HepG2 (cell line): Measurements from ENCODE around the gene C1orf185. TPM values are rescaled to one million over a fixed set of nuclear protein-coding genes. Genes with fewer than 3 reads are reported as not detected.

ENCODE experiments used
- ATAC-seq: fragments of 200-7000 bp; cut with Tn5 transposase; 3 replicates; pipeline ENCODE4 v1.9.1; 2020; ENCODE audit warnings: mild to moderate bottlenecking, moderate library complexity
- BruUV-seq: library from RNA; stranded (reverse); fragments of 400-500 nt; replicated peaks from 2 replicates; lab custom pipeline; 2021; lab: Mats Ljungman, UMichigan
- CTCF ChIA-PET: fragments of 300-600 bp; formaldehyde crosslinking; extraction: SDS; loops from one replicate; lab custom pipeline; 2021; ENCODE audit warnings: low total read pairs, inconsistent platforms, low intra/inter-chr PET ratio; lab: Yijun Ruan, JAX
- POLR2A ChIA-PET: fragments of 350-600 bp; sonication (Branson Sonifier 250); formaldehyde crosslinking; loops from one replicate; lab custom pipeline; 2020; ENCODE audit warnings: antibody characterized with exemption, inconsistent platforms; lab: Yijun Ruan, JAX
- DNase-seq: peaks from one replicate; pipeline ENCODE4 v3.0.0-alpha.2; 2015; ENCODE audit warnings: low spot score
- FAIRE-seq: peaks from 3 replicates; lab custom pipeline; 2011; peaks lifted over from hg19 to GRCh38; lab: Jason Lieb, UNC
- H2AFZ ChIP-seq: one replicate; pipeline ENCODE4 v1.6.1; 2011; ENCODE audit warnings: low read length, inconsistent platforms
- H3K27ac ChIP-seq: fragments of 300-600 bp; 3 replicates; pipeline ENCODE4 v1.8.0; 2011; ENCODE audit warnings: mixed run types, mild to moderate bottlenecking, mixed read lengths, low read length, inconsistent platforms; ENCODE audit not compliant: insufficient read depth; ENCODE audit errors: extremely low read length
- H3K27me3 ChIP-seq, 2 experiments: fragments of 200-600 bp in 1 of 2; 2 replicates in 1 of 2; 3 replicates in 1 of 2; pipeline versions ENCODE4 v1.6.0 to v1.8.0; 2011; ENCODE audit warnings: low read length in 2 of 2, mild to moderate bottlenecking in 2 of 2, moderate library complexity in 2 of 2, inconsistent platforms in 1 of 2; ENCODE audit not compliant: insufficient read depth in 2 of 2, control insufficient read depth in 1 of 2
- H3K36me3 ChIP-seq, 2 experiments: fragments of 200-600 bp in 1 of 2; replicated peaks in 1 of 2; 2 replicates in 1 of 2; 3 replicates in 1 of 2; pipeline versions ENCODE4 v1.5.1 to v1.8.0; 2011; ENCODE audit warnings: low read length in 2 of 2, inconsistent platforms in 1 of 2; ENCODE audit not compliant: insufficient read depth in 2 of 2, control insufficient read depth in 1 of 2
- H3K4me1 ChIP-seq: 2 replicates; pipeline ENCODE4 v1.5.1; 2012; ENCODE audit warnings: low read length, inconsistent platforms; ENCODE audit not compliant: insufficient read depth
- H3K4me2 ChIP-seq: 2 replicates; pipeline ENCODE4 v1.6.0; 2011; ENCODE audit warnings: low read depth, low read length, inconsistent platforms
- H3K4me3 ChIP-seq, 3 experiments: fragments of 200-600 bp in 1 of 3; sonication (generic), shearing (Covaris generic) in 1 of 3; replicated peaks in 1 of 3; 2 replicates each; pipeline ENCODE4 v1.5.1; 2011 to 2016; ENCODE audit warnings: low read length in 3 of 3, inconsistent platforms in 2 of 3, low read depth in 2 of 3, mild to moderate bottlenecking in 2 of 3, control low read depth in 1 of 3, mixed read lengths in 1 of 3; ENCODE audit not compliant: insufficient read depth in 1 of 3
- H3K79me2 ChIP-seq: one replicate; pipeline ENCODE4 v1.6.1; 2011; ENCODE audit warnings: low read length, inconsistent platforms; ENCODE audit not compliant: insufficient read depth
- H3K9ac ChIP-seq: 2 replicates; pipeline ENCODE4 v1.6.0; 2011; ENCODE audit warnings: mild to moderate bottlenecking, low read depth, low read length, inconsistent platforms; ENCODE audit not compliant: insufficient read depth
- H3K9me3 ChIP-seq: 2 replicates; pipeline ENCODE4 v1.5.1; 2012; ENCODE audit warnings: mild to moderate bottlenecking, low read length
- H4K20me1 ChIP-seq: 2 replicates; pipeline ENCODE4 v1.6.0; 2011; ENCODE audit warnings: inconsistent platforms, mild to moderate bottlenecking, low read length, moderate library complexity; ENCODE audit not compliant: insufficient read depth
- ATF6 ChIP-seq: sonication (generic); formaldehyde crosslinking; conservative IDR thresholded peaks from 2 replicates; pipeline ENCODE4 v1.4.0; 2020; ENCODE audit warnings: missing genetic modification reagents
- CENPT ChIP-seq: sonication (generic); formaldehyde crosslinking; IDR thresholded peaks from 2 replicates; pipeline ENCODE4 v1.8.0; 2022; ENCODE audit warnings: low read depth, mild to moderate bottlenecking, moderate library complexity, missing genetic modification reagents
- FOXA1 ChIP-seq, 2 experiments: fragments of 450-650 bp in 1 of 2; sonication (generic) in 1 of 2; formaldehyde crosslinking in 1 of 2; IDR thresholded peaks; 2 replicates each; pipeline versions ENCODE4 v1.4.0 to v1.6.1; 2016 to 2020; ENCODE audit warnings: missing genetic modification reagents in 1 of 2
- HDAC6 ChIP-seq: fragments of 200-600 bp; sonication (generic); IDR thresholded peaks from 2 replicates; pipeline ENCODE4 v1.7.0; 2017; ENCODE audit warnings: mild to moderate bottlenecking, antibody characterized with exemption, low read length, low read depth
- IKZF1 ChIP-seq: fragments of 450-650 bp; IDR thresholded peaks from 2 replicates; pipeline ENCODE4 v1.7.1; 2016
- IRF2 ChIP-seq: IDR thresholded peaks from 2 replicates; pipeline ENCODE4 v1.6.1; 2018; ENCODE audit warnings: missing genetic modification reagents, missing compliant biosample characterization
- KAT7 ChIP-seq: IDR thresholded peaks from 2 replicates; pipeline ENCODE4 v1.6.1; 2018; ENCODE audit warnings: borderline replicate concordance, missing compliant biosample characterization
- MXD4 ChIP-seq: IDR thresholded peaks from 2 replicates; pipeline ENCODE4 v1.6.1; 2016; ENCODE audit warnings: mild to moderate bottlenecking, missing biosample characterization, missing genetic modification reagents
- NFE2L1 ChIP-seq: sonication (generic); formaldehyde crosslinking; IDR thresholded peaks from 2 replicates; pipeline ENCODE4 v1.4.0; 2020; ENCODE audit warnings: missing genetic modification reagents, mild to moderate bottlenecking, borderline replicate concordance
- NR1H2 ChIP-seq: sonication (generic); formaldehyde crosslinking; IDR thresholded peaks from 2 replicates; pipeline ENCODE4 v1.8.1; 2022; ENCODE audit warnings: low read depth, missing genetic modification reagents, borderline replicate concordance
- SP140L ChIP-seq: sonication (generic); formaldehyde crosslinking; IDR thresholded peaks from 2 replicates; pipeline ENCODE4 v1.4.0; 2020; ENCODE audit warnings: missing genetic modification reagents, borderline replicate concordance
- TARDBP ChIP-seq: sonication (generic); formaldehyde crosslinking; IDR thresholded peaks from 2 replicates; pipeline ENCODE4 v1.8.0; 2022; ENCODE audit warnings: mild to moderate bottlenecking, missing genetic modification reagents
- ZNF556 ChIP-seq: sonication (generic); formaldehyde crosslinking; IDR thresholded peaks from 2 replicates; pipeline ENCODE4 v1.4.0; 2020; ENCODE audit warnings: mild to moderate bottlenecking, missing genetic modification reagents, borderline replicate concordance
- ZNF747 ChIP-seq: sonication (generic); formaldehyde crosslinking; IDR thresholded peaks from 2 replicates; pipeline ENCODE4 v1.8.1; 2023; ENCODE audit warnings: missing genetic modification reagents, mild to moderate bottlenecking, borderline replicate concordance
- ZSCAN20 ChIP-seq: sonication (generic); formaldehyde crosslinking; IDR thresholded peaks from 2 replicates; pipeline ENCODE4 v1.4.0; 2020; ENCODE audit warnings: missing genetic modification reagents, mild to moderate bottlenecking, borderline replicate concordance
- ZSCAN31 ChIP-seq: sonication (generic); formaldehyde crosslinking; IDR thresholded peaks from 2 replicates; pipeline ENCODE4 v1.5.0; 2020; ENCODE audit warnings: low read depth, mild to moderate bottlenecking, missing genetic modification reagents
- WGBS: methylation state at CpG from one replicate; pipeline ENCODE4 v1.1.6; 2017; ENCODE audit warnings: low lambda C conversion rate; 5-methylcytosine and 5-hydroxymethylcytosine counted together
- in situ Hi-C: cut with HindIII; loops from 2 replicates; pipeline ENCODE4 v1.10.0; 2017; ENCODE audit warnings: low pct_unique_long_range_greater_than_20kb; ENCODE audit not compliant: extremely low pct_ligation_motif_present
- intact Hi-C: fragments of 100-400 bp; cut with micrococcal nuclease; formaldehyde crosslinking; loops from one replicate; pipeline ENCODE4 v1.10.0; 2022; ENCODE audit not compliant: unreplicated experiment
- polyA plus RNA-seq, 8 experiments: library from polyadenylated mRNA; depleted of rRNA in 3 of 8; stranded (reverse) in 7 of 8; unstranded in 1 of 8; fragments of >200 nt; fragmentation: Illumina TruSeq in 4 of 8; extraction: Trizol in 4 of 8; gene quantifications; 2 replicates each; pipeline versions ENCODE4 v1.2.1 to v1.2.3, GENCODE V29; 2011 to 2016; ENCODE audit warnings: low read depth in 4 of 8, missing spikeins in 1 of 8, mixed read lengths in 1 of 8; ENCODE audit not compliant: insufficient read depth in 1 of 8
- total RNA-seq, 5 experiments: library from RNA; depleted of rRNA; stranded (reverse); fragments of >200 nt; fragmentation: Illumina TruSeq; extraction: Trizol; gene quantifications; 2 replicates each; pipeline ENCODE4 v1.2.3, GENCODE V29; 2016; ENCODE audit warnings: low read depth in 1 of 5
- TF ChIP-seq, protein P1 (sequence below): sonication (generic); formaldehyde crosslinking; conservative IDR thresholded peaks from 2 replicates; pipeline ENCODE4 v1.8.0; 2022; ENCODE audit warnings: low read depth, missing genetic modification reagents

C1orf185 gene
- total and polyA plus RNA-seq, 2 of the 13 experiments (the other 11 are each of a cell fraction or from before 2014, with no cell fraction given) = not detected

GRCh38 chr1:51120629-51121028 lies 18.6 kb downstream of the C1orf185 start:
- Histone ChIP-seq H3K27ac (no peak overlapping the region), H3K4me1 (no peaks in the 10 kb centered on the region), H3K4me3 (no peak overlapping the region), H3K79me2 (no peaks in the 10 kb centered on the region), H3K9me3 (no peaks in the 10 kb centered on the region), H2AFZ (no peak overlapping the region), H4K20me1 (no peaks in the 10 kb centered on the region), H3K9ac (no peak overlapping the region), H3K4me2 (no peak overlapping the region), H3K36me3 (no peaks in the 10 kb centered on the region), H3K27me3 (no peaks in the 10 kb centered on the region)
- 8% methylated on average over 2 of the region's 2 CpGs for WGBS
- ATAC-seq = no peak
- no peak for FAIRE-seq
- CTCF ChIA-PET = no interaction called here
- no TSS peak for BruUV-seq
- in situ Hi-C loops (no loop called here), intact Hi-C loops (no loop called here)
- TF ChIP-seq ZSCAN20 (CRISPR knock-in tag) (no peak), HDAC6 (no peak), CENPT (CRISPR knock-in tag) (no peak), SP140L (CRISPR knock-in tag) (no peak), ZSCAN31 (CRISPR knock-in tag) (no peak), IRF2 (no peak), KAT7 (CRISPR knock-in tag) (no peak), ZNF747 (CRISPR knock-in tag) (no peak), NR1H2 (CRISPR knock-in tag) (no peak), ATF6 (CRISPR knock-in tag) (no peak), IKZF1 (no peak), NFE2L1 (CRISPR knock-in tag) (no peak), FOXA1 (IDR thresholded peaks at IDR 0.05) (no peak), FOXA1 (CRISPR knock-in tag; IDR thresholded peaks at IDR 0.05) (no peak), MXD4 (CRISPR knock-in tag) (no peak), ZNF556 (CRISPR knock-in tag) (no peak), TARDBP (CRISPR knock-in tag) (no peak)
- TF ChIP-seq, protein P1, sequence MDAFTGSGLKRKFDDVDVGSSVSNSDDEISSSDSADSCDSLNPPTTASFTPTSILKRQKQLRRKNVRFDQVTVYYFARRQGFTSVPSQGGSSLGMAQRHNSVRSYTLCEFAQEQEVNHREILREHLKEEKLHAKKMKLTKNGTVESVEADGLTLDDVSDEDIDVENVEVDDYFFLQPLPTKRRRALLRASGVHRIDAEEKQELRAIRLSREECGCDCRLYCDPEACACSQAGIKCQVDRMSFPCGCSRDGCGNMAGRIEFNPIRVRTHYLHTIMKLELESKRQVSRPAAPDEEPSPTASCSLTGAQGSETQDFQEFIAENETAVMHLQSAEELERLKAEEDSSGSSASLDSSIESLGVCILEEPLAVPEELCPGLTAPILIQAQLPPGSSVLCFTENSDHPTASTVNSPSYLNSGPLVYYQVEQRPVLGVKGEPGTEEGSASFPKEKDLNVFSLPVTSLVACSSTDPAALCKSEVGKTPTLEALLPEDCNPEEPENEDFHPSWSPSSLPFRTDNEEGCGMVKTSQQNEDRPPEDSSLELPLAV (CRISPR knock-in tag) = no peak
- POLR2A ChIA-PET = no interaction called here
- DNase-seq = no peak
